Measurements from ENCODE around the gene ZBTB16.
A peak's percentile ranks its signal among the peaks of the same experiment; 100 is the strongest.

ZBTB16 gene

DNA sequence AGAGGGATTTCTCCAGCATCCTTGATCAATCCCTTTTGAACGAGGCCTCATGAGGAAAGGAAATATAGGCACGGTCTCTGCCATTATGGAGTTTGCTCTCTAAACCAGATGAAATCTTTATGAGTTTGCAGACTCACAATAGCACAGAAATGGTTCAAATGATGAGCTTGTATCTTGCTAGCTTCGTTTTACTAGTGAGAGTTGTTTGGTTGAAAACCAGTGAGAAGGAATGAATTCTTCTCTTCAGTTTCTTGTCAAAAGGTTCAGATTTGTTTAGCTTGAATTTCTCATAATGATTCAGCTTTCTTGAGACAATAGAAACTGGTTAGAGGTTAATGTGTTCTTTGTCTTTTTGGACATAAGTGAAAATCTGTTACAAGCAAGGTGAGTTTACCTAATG, 92.7 kb downstream of the ZBTB16 start:
- DNase-seq (ENCODE audit: low read depth), result no peak
- no peak for TF ChIP-seq CTCF (conservative IDR thresholded peaks at IDR 0.05; ENCODE audit: low read depth, low read length)
- H3K4me3 ChIP-seq (ENCODE audit: low read depth, low read length), result no peak overlapping the region

GRCh38 chr11:114152785-114153184, 93.3 kb downstream of the ZBTB16 start:
- H3K4me3 ChIP-seq (ENCODE audit: low read depth, low read length), result no peak overlapping the region
- DNase-seq (ENCODE audit: low read depth), result no peak
- TF ChIP-seq CTCF (conservative IDR thresholded peaks at IDR 0.05; ENCODE audit: low read depth, low read length), result no peak

- no peak for TF ChIP-seq CTCF (conservative IDR thresholded peaks at IDR 0.05; ENCODE audit: low read depth, low read length)
- no peak overlapping the region for H3K4me3 ChIP-seq (ENCODE audit: low read depth, low read length)
- DNase-seq (ENCODE audit: low read depth), result no peak
These were observed 93.7 kb downstream of the ZBTB16 start for GRCh38 chr11:114153224-114153623.

DNA sequence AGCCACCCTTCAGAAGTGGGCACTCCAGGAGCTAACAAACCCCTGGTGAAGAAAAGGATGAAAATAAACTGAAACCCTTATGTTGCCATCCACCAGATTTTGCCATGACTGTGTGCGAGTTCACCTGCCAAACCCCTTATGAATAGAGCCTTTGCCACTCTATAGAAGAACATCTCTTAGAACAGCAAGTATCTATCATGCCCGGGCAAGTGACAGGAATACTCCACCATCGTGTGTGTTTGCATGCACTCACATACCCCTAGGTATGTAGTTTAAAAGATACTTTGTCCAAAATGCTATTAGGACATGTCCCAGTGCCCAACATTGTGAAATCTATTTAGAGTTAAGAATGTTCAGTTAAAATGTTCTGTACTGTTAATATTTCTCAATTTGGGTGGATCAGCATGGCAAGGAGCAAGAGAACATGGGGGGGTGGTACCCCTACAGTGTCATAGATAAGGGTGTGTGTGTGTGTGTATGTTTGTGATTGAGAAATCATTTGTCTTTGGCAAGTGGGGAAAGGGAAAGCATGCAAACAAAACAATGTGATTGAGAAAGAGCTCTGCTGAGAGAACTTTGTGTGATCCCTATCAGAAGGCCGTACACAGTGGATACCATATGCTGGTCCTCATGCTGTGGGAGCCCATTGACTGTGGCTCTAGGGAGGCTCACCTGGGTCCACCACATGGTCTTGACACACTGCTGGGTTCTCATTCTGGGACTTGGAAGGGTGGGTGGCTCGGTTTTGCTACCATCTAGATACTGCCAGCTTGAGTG, 94.9 kb downstream of the ZBTB16 start:
- no peak for TF ChIP-seq CTCF (conservative IDR thresholded peaks at IDR 0.05; ENCODE audit: low read depth, low read length)
- no peak overlapping the region for H3K4me3 ChIP-seq (ENCODE audit: low read depth, low read length)
- peak; percentile 95 for DNase-seq (ENCODE audit: low read depth)

DNA sequence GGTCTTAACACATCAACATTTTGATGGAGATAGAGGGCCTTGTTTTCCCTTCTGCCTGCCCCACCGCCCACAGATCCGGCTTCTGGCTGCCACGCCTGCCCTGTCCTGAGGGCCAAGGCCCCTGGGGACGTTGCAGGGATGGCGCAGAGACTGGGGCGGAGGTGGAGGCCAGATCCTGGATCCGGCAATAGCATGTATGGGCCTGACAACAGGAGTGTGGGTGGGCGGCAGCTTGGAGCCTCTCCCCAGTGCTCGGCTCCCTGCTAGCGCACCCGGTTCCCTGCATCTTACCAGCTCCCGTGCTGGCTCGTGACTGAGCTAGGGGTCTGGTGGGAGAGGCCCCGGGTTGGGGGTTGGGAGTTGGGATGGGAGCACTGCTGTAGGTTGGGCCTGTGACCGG, 95.6 kb downstream of the ZBTB16 start:
- DNase-seq (ENCODE audit: low read depth), result no peak
- TF ChIP-seq CTCF (conservative IDR thresholded peaks at IDR 0.05; ENCODE audit: low read depth, low read length), result no peak
- H3K4me3 ChIP-seq (ENCODE audit: low read depth, low read length), result no peak overlapping the region

DNA sequence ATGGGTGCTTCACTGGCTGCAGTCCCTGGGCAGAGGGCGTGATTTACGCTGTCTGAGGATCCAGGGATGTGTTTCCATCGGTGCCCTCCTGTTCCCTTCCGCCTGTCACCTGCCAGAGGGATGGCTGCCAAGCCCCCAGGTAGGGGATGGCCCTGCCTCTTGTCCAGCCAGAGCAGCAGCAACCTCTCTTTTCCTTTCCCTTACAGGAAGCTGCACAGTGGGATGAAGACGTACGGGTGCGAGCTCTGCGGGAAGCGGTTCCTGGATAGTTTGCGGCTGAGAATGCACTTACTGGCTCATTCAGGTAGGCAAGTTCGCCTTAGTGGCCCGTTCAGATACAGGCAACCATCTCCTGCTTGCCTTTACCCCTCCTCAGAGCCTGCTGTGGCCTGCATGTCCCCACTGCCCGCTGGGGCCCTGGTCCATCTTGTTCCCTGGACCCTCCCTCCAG, 96.6 kb downstream of the ZBTB16 start:
- no peak overlapping the region for H3K4me3 ChIP-seq (ENCODE audit: low read depth, low read length)
- no peak for TF ChIP-seq CTCF (conservative IDR thresholded peaks at IDR 0.05; ENCODE audit: low read depth, low read length)
- DNase-seq (ENCODE audit: low read depth), result no peak

- no peak for TF ChIP-seq CTCF (conservative IDR thresholded peaks at IDR 0.05; ENCODE audit: low read depth, low read length)
- H3K4me3 ChIP-seq (ENCODE audit: low read depth, low read length), result no peak overlapping the region
- no peak for DNase-seq (ENCODE audit: low read depth)
These were observed 97.3 kb downstream of the ZBTB16 start for GRCh38 chr11:114156782-114157181.
